Erythroblast (primary cell): ENCODE data around the gene TPM1.

Experiments
- GATA1 ChIP-seq: IDR thresholded peaks from 2 replicates; pipeline ENCODE4 v1.6.1; 2011; ENCODE audit warnings: low read depth, mild to moderate bottlenecking, control low read depth, low read length, moderate library complexity
- POLR2A ChIP-seq: IDR thresholded peaks from 2 replicates; pipeline ENCODE4 v1.6.1; 2011; ENCODE audit warnings: mild to moderate bottlenecking, low read length

- TF ChIP-seq POLR2A, result no peak
- no peak for TF ChIP-seq GATA1
Measured at GRCh38 chr15:63040954-63041353, 1.6 kb upstream of the TPM1 start.
